NCI-H82 treated with DMSO at 0.1 percent for 48 hours (cell line): Measurements from ENCODE around the gene CETP.
"Not testable (repeated sequence)": the region's sequence is repeated elsewhere in the genome, so short reads cannot be mapped to it uniquely, and the experiment has no call there.

Experiments used
- DNase-seq: peaks from one replicate; lab custom pipeline; 2025; ENCODE audit not compliant: unreplicated experiment; lab: John Stamatoyannopoulos, UW

CETP gene

GRCh38 chr16:56956756-56957155 lies 5.0 kb upstream of the CETP start:
- no peak for DNase-seq

DNA sequence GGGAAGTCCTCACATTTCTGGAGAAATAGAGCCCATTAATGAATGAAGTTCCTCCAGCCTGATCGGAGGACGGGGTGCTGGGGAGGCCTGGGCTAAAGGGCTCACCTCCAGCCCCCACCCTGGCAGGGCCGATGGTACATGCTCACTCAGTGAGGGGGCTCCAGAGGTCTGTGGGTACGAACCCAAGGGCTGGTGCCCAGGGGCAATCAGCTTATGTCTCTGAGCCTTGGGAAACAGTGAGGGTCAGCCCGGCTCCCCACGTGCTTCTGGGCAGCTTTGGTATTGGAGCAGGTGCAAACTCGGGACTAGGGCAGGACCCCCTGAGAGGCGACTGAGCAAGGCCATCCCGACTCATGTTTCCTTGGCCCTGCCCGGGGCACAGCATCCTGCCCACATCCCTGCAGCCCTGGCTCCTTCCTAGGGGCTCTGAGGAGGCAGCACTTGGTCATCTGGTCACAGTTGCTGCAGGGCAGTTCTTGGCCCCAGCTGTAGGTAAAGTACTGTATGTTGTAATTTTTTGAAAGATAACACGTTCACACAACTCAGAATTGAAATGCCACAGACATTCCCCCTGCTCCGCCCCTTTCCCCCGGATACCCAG lies 969 bp upstream of the CETP start:
- DNase-seq: no peak

DNA sequence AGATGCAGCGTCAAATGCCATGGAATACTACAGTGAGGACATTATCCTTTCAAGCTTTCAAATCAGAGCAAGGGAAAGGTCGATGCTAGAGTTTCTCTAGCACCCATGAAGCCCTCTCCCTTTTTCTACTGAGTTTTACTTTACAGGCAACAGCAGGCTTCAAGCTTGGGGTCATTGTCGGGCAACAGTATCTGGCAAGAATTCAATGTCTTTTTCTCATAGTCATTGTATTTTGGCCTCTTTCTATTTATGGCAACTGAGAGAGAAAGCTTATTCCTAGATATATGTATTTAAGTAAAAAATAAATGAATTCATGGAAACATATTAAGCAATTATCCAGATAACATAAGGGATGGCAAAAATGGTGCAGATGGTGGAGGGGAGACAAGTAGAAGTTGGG lies 364 bp upstream of the CETP start:
- DNase-seq: no peak

DNA sequence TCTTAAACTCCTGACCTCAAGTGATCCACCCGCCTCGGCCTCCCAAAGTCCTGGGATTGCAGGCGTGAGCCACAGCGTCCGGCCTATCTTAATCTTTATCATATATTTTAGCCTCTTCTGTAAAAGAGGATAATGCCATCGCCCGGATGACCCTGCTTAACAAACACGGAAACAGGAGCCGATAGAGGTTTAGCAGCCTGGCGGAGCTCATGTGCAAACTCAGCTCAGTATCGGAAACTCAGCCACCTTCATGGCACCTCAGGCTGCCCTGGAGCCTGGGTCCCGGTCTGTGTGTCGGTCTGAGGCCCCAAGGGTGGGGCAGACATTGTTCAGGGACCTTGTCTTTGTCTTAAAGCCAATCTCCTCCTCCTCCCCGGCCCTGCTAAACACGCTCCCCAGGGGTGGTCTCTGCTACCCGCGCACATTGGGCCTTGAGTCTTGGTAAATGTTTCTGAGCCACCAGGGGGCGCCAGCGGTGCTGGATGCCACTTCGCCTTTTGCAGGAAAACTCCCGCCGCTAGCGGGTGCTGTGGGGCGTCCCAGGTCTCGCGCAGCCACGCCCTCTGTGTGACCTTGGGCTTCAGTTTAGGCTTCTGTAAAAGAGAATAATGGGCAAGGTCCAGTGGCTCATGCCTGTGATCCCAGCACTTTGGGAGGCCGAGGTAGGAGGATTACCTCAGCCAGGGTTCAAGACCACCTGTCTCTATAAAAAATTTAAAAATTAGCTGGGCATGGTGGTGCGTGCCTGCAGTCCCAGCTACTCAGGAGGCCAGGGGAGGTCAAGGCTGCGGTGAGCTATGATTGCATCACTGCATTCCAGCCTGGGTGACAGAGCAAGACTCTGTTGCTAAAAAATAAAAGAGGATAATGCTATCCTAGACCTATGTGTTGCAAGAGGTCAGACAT lies 2.7 kb downstream of the CETP start:
- peak; percentile 20 for DNase-seq

GRCh38 chr16:56965149-56966092 lies 3.7 kb downstream of the CETP start:
- DNase-seq: no peak

- no peak for DNase-seq
Measured at GRCh38 chr16:56966093-56966475, 4.3 kb downstream of the CETP start.

DNA sequence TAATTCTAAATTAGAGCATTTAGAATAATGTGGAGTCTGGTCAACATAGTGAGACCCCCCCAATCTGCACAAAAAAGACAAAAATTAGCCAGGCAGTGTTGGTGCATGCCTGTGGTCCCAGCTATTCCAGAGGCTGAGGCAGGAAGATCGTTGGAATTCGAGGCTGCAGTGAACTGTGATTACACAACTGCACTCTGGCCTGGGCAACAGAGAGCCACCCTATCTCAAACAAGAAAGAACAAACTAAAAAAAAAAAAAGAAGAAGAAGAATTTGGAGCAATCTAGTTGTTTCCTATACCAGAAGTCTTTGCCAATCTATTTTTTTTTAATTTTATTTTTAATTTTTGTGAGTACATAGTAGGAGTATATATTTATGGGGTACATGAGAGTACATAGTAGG lies 6.0 kb downstream of the CETP start:
- DNase-seq: no peak

- DNase-seq: no peak
Measured at GRCh38 chr16:56969769-56970168, 8.0 kb downstream of the CETP start.

DNA sequence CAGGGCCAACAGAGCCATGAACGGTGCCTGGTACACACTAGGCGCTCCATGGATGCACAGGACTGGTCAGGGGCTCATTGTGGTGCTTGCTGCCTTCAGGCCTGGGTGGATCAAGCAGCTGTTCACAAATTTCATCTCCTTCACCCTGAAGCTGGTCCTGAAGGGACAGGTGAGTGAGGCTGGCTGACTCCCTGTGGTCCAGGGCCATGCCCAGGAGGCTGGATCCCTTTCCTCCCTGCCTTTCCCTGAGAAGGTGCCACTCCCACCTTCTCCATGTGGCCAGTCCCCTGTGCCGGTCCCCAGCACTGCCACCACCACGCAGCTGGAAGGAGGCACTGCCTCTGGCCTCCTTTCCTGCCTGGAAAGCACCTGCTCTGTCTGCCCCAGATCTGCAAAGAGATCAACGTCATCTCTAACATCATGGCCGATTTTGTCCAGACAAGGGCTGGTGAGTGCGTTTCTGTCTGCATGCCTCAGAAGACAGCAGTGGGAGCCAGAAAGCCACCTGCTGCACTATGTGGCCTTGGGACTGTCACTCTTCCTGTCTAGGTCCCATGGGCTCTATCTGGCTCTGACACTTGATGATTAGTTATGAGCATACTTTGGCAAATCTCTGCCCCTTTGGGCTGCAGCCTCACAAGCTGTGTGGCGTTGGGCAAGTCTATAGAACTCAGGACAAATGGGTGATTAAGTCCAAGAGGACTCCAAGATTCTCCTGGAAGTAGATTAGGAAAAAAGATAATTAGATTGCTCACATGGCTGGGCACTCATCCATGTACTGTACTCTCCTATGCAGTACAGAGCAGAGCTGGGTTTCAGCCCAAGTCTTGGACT lies 9.4 kb downstream of the CETP start:
- no peak for DNase-seq

DNA sequence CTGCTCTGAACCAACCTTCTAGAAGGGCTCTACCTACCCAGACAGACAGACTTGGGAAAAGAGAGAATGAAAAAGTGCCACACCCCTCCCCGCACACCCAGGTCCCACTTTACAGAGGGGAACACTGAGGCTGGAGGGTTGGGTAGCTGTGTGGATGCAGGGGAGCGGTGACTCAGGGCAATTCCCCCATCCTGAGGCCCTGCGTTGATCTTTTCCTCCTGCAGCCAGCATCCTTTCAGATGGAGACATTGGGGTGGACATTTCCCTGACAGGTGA lies 10.0 kb downstream of the CETP start:
- no peak for DNase-seq

DNA sequence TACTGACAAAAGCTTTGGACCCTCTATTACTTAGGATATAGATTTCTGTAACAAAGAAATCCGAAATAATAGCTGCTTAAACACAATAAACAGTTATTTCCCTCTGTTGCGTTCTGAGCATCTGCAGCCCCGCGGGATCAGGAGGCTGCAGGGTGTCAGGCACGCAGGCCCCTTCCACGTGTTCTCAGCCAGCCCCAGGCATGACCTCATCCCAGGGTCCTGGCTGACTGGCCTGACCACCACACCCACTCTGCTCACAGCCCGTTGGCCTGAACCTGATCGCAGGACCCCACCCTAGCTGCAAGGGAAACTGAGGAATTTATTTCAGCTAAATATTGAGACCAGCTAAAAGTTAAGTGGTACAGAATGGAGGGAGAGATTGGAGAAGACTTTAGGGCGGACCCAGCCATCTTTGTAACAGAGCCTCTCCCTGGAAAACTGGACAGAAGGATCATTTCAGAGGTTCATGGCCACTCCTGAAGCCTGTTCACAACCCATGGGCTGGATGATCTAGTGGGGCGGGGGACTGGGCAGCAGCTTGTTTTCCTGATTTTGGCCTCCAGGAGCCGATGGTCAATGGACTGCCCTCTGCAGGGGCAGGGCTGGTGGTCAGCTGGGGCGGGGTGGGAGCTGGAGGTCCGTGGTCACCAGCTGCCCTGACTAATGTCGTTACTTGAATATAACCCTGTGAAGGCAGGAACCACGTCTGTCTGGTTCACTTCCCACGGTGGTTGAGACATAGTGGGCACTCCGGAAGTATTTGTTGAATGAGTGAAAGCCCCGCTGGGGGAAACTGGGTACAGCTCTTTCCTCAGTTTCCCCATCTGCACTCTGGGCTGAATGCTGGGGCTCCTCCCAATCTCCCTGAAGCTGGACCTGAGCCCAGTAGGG lies 10.9 kb downstream of the CETP start:
- no peak for DNase-seq

GRCh38 chr16:56973294-56973689 lies 11.5 kb downstream of the CETP start:
- no peak for DNase-seq

- DNase-seq: not testable (repeated sequence)
Measured at GRCh38 chr16:56973899-56974298, 12.1 kb downstream of the CETP start.

DNA sequence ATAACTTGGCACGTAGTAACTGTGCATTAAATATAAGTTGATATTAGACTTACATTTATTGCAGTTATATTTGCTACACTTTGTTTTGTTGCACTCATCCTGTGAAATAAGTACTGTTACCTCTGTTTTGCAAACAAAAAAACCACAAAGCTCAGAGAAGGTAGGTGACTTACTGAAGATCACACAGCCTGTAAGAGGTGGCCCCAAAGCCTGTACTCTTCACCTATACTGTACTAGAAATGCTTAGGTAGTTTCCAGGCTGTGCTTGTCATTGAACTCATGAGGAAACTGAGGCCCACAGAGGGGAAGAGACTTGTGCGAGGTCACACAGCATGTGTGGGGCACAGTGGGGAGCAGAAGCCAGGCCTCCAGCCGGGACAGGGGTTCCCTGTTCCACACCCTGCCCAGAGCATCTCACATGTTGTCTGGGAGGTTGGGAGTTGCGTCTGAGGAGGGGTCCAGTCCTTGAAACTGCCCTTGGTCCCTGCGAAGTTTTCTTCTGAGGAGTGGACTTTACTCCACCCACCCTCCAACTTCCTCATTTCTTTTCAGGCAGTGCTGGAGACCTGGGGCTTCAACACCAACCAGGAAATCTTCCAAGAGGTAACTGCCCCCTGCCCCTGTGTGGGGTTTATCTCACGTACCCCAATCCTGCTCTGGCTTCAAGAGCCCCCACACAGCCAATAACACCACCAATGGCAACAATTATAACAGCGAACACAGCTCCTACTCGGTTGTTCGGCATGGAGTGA lies 13.0 kb downstream of the CETP start:
- no peak for DNase-seq

GRCh38 chr16:56975714-56976113 lies 14.0 kb downstream of the CETP start:
- no peak for DNase-seq

DNA sequence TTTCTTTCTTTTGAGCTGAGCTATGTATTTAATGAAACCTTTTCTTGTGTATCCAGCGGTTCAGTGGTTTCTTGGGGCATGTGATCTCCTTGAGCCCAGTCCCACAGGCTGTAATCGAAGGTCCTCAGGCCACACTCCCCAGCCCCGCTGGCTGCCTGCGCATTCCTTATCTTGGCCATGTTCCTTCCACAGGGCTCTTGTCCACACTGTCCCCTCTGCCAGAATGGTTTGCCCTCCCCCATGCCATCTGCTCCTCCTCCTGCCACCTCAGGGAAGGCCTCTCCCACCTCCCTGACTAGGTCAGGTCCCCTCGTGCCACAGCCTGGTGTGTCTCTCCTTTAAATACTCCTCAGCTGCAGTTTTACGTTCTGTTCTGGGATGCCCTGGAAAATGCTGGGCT lies 15.5 kb downstream of the CETP start:
- DNase-seq: no peak

DNA sequence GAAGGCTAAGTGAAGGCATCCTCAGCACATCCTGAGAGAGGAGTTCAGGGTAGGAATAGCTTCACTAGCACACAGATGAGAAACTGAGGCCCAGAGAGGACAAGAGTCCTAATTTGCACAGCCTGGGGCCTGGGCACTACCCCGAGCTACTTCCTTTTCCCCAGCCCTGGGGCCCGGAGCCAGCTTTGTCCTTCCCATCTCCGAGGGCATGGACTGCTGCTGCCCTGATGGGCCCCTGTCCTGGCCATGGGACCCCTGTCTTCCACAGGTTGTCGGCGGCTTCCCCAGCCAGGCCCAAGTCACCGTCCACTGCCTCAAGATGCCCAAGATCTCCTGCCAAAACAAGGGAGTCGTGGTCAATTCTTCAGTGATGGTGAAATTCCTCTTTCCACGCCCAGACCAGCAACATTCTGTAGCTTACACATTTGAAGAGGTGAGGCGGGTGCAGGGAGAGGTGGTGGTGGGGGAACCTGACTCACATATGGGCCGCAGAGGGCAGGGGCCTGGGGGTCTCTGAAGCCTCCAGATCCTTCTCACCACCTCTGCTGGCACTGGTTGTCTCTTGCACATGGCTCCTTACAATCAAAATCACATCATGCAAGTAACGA lies 16.2 kb downstream of the CETP start:
- DNase-seq: no peak

GRCh38 chr16:56980201-56980535 lies 18.4 kb downstream of the CETP start:
- DNase-seq: no peak
